ENCODE results near the gene NBPF3. TPM values are rescaled to one million over a fixed set of nuclear protein-coding genes. Genes with fewer than 3 reads are reported as not detected.
"Not testable (repeated sequence)": the region's sequence is repeated elsewhere in the genome, so short reads cannot be mapped to it uniquely, and the experiment has no call there.

The NBPF3 gene
- total and polyA plus RNA-seq, 5 experiments from 2014 or later, result 5.5 to 22.6 (median 5.8) TPM

- H3K27ac Mint-ChIP-seq, result peak overlapping the region in 2 of 10 donors; percentile 25 to 53
- H3K4me3 Mint-ChIP-seq, result peak overlapping the region in 3 of 10 donors; percentile 46 to 63 (median 60)
- H3K27me3 Mint-ChIP-seq, result peaks cover 1 to 19% (median 12%) of the 10 kb centered on the region in 5 donors
- POLR2A ChIA-PET, H3K4me1 Mint-ChIP-seq, H3K36me3 Mint-ChIP-seq, DNase-seq, H3K9me3 Mint-ChIP-seq: not testable (repeated sequence)
- peak; percentile 40 to 50 for ATAC-seq
Observed at GRCh38 chr1:21427798-21428480, 12.0 kb upstream of the NBPF3 start.

DNA sequence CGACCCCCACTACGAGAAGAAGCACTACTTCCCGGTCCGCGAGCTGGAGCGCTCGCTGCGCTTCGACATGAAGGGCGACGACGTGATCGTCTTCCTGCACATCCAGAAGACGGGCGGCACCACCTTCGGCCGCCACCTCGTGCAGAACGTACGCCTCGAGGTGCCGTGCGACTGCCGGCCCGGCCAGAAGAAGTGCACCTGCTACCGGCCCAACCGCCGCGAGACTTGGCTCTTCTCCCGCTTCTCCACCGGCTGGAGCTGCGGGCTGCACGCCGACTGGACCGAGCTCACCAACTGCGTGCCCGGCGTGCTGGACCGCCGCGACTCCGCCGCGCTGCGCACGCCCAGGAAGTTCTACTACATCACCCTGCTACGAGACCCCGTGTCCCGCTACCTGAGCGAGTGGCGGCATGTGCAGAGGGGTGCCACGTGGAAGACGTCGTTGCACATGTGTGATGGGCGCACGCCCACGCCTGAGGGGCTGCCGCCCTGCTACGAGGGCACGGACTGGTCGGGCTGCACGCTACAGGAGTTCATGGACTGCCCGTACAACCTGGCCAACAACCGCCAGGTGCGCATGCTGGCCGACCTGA lies 11.4 kb upstream of the NBPF3 start:
- H3K9me3 Mint-ChIP-seq, POLR2A ChIA-PET, H3K4me3 Mint-ChIP-seq, H3K4me1 Mint-ChIP-seq, H3K36me3 Mint-ChIP-seq, H3K27ac Mint-ChIP-seq, DNase-seq: not testable (repeated sequence)
- ATAC-seq, result peak; percentile 32 to 58
- peaks cover 1 to 19% (median 12%) of the 10 kb centered on the region in 5 donors for H3K27me3 Mint-ChIP-seq

DNA sequence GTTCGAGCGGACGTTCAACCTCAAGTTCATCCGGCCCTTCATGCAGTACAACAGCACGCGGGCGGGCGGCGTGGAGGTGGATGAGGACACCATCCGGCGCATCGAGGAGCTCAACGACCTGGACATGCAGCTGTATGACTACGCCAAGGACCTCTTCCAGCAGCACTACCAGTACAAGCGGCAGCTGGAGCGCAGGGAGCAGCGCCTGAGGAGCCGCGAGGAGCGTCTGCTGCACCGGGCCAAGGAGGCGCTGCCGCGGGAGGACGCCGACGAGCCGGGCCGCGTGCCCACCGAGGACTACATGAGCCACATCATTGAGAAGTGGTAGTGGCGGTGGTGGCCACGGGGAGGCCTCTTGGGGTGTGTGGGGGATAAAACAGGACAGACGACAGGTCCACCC lies 10.7 kb upstream of the NBPF3 start:
- not testable (repeated sequence) for DNase-seq

DNA sequence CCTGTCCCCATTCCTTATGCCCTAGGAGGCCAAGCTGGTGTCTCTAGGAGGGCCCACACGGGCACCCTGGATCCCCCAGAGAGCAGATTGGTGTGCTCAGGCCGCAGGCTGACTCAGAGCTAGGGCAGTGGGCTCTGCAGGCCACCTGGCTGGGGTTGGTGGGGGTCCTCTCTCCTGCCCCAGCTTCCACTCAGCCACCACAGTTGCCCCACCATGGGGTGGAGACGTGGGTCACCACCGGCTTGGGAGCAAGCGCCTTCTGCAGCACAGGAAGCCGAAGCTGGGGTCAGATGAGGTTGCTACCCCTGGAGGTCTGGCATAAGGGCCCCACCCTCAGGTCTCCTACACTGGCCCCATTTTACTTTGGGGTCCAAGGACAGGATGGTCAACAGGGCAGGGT lies 9.1 kb upstream of the NBPF3 start:
- H3K27ac Mint-ChIP-seq, H3K4me1 Mint-ChIP-seq, POLR2A ChIA-PET, ATAC-seq, H3K9me3 Mint-ChIP-seq, DNase-seq, H3K36me3 Mint-ChIP-seq, H3K4me3 Mint-ChIP-seq: not testable (repeated sequence)
- peaks cover 1 to 26% (median 11%) of the 10 kb centered on the region in 5 donors for H3K27me3 Mint-ChIP-seq

More for the DNA sequence above, 10.7 kb upstream of the NBPF3 start:
- H3K4me3 Mint-ChIP-seq, H3K27ac Mint-ChIP-seq, H3K4me1 Mint-ChIP-seq, ATAC-seq, H3K9me3 Mint-ChIP-seq, H3K36me3 Mint-ChIP-seq, POLR2A ChIA-PET: not testable (repeated sequence)
- peaks cover 1 to 19% (median 11%) of the 10 kb centered on the region in 5 donors for H3K27me3 Mint-ChIP-seq

DNA sequence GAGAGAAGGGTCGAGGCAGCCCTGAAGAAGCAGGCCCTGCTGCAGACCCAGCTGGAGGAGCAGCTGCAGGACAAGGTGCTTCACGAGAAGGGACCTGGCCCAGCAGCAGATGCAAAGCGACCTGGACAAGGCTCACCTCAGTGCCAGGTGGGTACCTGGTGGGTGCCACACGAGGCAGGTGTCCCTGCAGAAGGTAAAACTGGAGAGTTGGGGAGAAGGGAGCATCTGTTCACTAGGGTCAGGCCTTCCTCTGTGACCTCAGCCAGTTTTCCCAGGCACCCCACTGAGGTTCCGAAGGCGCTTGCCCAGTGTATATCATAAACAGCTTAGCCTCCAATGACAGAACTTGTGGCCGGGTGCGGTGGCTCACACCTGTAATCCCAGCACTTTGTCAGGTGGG lies 5.5 kb upstream of the NBPF3 start:
- Mint-ChIP-seq H3K27ac (no peak overlapping the region), H3K36me3 (no peaks in the 10 kb centered on the region), H3K9me3 (no peaks in the 10 kb centered on the region), H3K4me3 (no peak overlapping the region), H3K4me1 (peaks cover 0 to 7% (median 3%) of the 10 kb centered on the region in 4 donors), H3K27me3 (peaks cover 1 to 22% (median 9%) of the 10 kb centered on the region in 5 donors)
- DNase-seq, result no peak
- POLR2A ChIA-PET, result no interaction called here
- no peak for ATAC-seq

GRCh38 chr1:21435646-21436487 lies 4.1 kb upstream of the NBPF3 start:
- DNase-seq (no peak), ATAC-seq (no peak)
- Mint-ChIP-seq H3K9me3 (no peaks in the 10 kb centered on the region), H3K36me3 (no peaks in the 10 kb centered on the region), H3K4me1 (peaks cover 9 to 18% (median 10%) of the 10 kb centered on the region in 4 donors), H3K27me3 (peaks cover 1 to 22% (median 9%) of the 10 kb centered on the region in 5 donors), H3K4me3 (peak overlapping the region in 4 of 10 donors; percentile 14 to 53 (median 35)), H3K27ac (no peak overlapping the region)
- POLR2A ChIA-PET, result no interaction called here

DNA sequence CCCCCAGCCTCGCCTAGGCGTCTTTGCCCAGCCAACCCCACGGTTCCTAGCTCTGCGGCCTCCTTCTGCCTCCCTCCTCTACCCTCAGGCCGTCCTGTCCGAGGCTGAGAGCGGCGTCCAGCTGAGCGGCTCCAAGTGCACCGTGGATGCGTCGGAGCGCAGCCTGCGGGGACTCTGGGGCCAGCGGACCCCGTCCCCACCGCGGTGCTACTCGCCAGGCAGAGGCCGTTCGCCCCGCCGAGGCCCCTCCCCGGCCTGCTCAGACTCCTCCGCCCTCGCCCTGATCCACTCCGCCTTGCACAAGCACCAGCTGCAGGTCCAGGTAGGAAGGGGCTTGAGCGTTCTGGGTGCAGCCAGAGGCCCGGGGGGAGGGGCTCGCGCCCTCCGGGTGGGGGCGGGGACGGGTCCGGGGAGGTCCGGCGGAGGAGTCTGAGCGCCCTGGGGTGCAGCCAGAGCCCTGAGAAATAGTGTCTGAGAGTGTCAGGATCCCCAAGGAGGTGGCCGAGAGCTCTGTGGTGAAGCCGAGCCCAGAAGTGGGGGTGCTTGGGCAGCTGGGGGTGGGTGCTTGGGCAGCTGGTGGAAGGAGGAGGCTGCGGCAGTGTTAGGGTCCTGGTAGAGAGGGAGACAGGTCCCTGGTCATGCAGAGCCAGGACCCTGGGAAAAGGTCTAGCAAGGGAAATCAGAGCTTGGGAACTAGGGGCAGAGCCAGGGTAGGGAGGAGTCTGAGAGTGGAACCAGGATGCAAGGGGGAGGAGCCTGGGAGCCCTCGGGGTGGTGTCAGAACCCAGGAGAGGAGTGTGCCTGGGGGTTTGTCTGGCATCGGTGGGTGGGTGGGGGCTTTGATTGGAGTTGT lies 3.2 kb upstream of the NBPF3 start:
- H3K4me3 Mint-ChIP-seq, result peak overlapping the region in 8 of 10 donors; percentile 38 to 72 (median 50)
- H3K9me3 Mint-ChIP-seq, result no peaks in the 10 kb centered on the region
- ATAC-seq, result no peak
- no peaks in the 10 kb centered on the region for H3K36me3 Mint-ChIP-seq
- peaks cover 12 to 22% (median 18%) of the 10 kb centered on the region in 4 donors for H3K4me1 Mint-ChIP-seq
- peaks cover 1 to 22% (median 9%) of the 10 kb centered on the region in 5 donors for H3K27me3 Mint-ChIP-seq
- POLR2A ChIA-PET, result no interaction called here
- DNase-seq, result no peak
- H3K27ac Mint-ChIP-seq, result peak overlapping the region in 2 of 10 donors; percentile 75 to 76

GRCh38 chr1:21437341-21437640 lies 2.6 kb upstream of the NBPF3 start:
- Mint-ChIP-seq H3K4me1 (peaks cover 12 to 27% (median 21%) of the 10 kb centered on the region in 4 donors), H3K27ac (peak overlapping the region in 1 of 10 donors; percentile 76), H3K9me3 (no peaks in the 10 kb centered on the region), H3K4me3 (peak overlapping the region in 5 of 10 donors; percentile 38 to 72 (median 51)), H3K27me3 (peaks cover 1 to 22% (median 9%) of the 10 kb centered on the region in 5 donors), H3K36me3 (no peaks in the 10 kb centered on the region)
- POLR2A ChIA-PET, result no interaction called here
- no peak for DNase-seq
- ATAC-seq, result no peak

- ATAC-seq, DNase-seq, H3K9me3 Mint-ChIP-seq, H3K36me3 Mint-ChIP-seq, POLR2A ChIA-PET: not testable (repeated sequence)
- Mint-ChIP-seq H3K27me3 (peaks cover 1 to 22% (median 9%) of the 10 kb centered on the region in 5 donors), H3K4me1 (peaks cover 12 to 27% (median 21%) of the 10 kb centered on the region in 4 donors), H3K4me3 (peak overlapping the region; percentile 82 to 99 (median 90)), H3K27ac (peak overlapping the region in 8 of 10 donors; percentile 9 to 96 (median 82))
Observed at GRCh38 chr1:21438646-21439312, 1.2 kb upstream of the NBPF3 start.

GRCh38 chr1:21439345-21439720 lies 604 bp upstream of the NBPF3 start:
- Mint-ChIP-seq H3K27ac (peak overlapping the region; percentile 61 to 96 (median 93)), H3K36me3 (peaks cover 0 to 5% (median 0%) of the 10 kb centered on the region in 3 donors), H3K27me3 (peaks cover 1 to 22% (median 9%) of the 10 kb centered on the region in 5 donors), H3K4me1 (peaks cover 12 to 27% (median 21%) of the 10 kb centered on the region in 4 donors), H3K9me3 (no peaks in the 10 kb centered on the region), H3K4me3 (peak overlapping the region; percentile 82 to 99 (median 90))
- DNase-seq (no peak), ATAC-seq (no peak)
- POLR2A ChIA-PET, result no interaction called here

DNA sequence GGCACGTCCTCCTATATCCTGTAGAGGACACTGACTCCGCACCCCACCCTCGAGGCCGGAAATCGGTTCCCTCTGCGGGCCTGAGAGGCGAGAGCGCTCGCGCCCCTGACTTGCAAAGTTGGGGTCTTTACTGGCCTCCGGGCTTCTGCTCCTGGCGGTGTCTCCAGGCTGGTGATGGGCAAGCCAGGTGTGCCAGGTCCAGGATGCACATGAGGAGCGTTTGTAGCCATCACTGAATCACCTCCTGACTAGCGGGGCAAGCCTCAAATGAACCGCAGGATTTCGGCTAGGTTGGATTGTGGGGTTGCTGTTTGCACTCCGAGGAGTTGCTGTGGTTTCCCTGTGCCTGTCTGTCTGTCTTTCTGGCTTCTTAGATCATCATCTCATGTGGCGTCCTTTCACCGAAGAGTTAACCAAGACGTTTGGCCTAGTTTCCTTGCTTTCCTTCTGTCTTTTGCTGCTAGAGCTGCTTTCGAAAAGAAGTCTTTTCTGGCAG lies 741 bp downstream of the NBPF3 start:
- ATAC-seq, result peak; percentile 1 to 25

More for the DNA sequence above, 741 bp downstream of the NBPF3 start:
- Mint-ChIP-seq H3K27me3 (peaks cover 1 to 17% (median 6%) of the 10 kb centered on the region in 5 donors), H3K4me3 (peak overlapping the region; percentile 82 to 99 (median 89)), H3K36me3 (peaks cover 0 to 17% (median 10%) of the 10 kb centered on the region in 3 donors), H3K27ac (peak overlapping the region; percentile 27 to 95 (median 86)), H3K4me1 (peaks cover 12 to 28% (median 21%) of the 10 kb centered on the region in 4 donors)
- H3K9me3 Mint-ChIP-seq, POLR2A ChIA-PET: not testable (repeated sequence)
- DNase-seq, result peak in 5 of 10 donors; percentile 15 to 32 (median 27)
